Measurements from ENCODE around the gene LILRB1.
"Not testable (repeated sequence)": the region's sequence is repeated elsewhere in the genome, so short reads cannot be mapped to it uniquely, and the experiment has no call there.

LILRB1 gene

GRCh38 chr19:54626757-54627156, 3.5 kb upstream of the LILRB1 start:
- Histone ChIP-seq H3K4me3 (ENCODE audit: low read length) (no peak overlapping the region), H3K4me1 (ENCODE audit: insufficient read depth, low read length) (no peaks in the 10 kb centered on the region)

GRCh38 chr19:54627912-54628311, 2.4 kb upstream of the LILRB1 start:
- not testable (repeated sequence) for H3K36me3 ChIP-seq (ENCODE audit: insufficient read depth, low read length); H3K27me3 ChIP-seq (ENCODE audit: insufficient read depth, low read length); H3K4me3 ChIP-seq (ENCODE audit: low read length); H3K9ac ChIP-seq (ENCODE audit: low read depth, low read length); H3K27ac ChIP-seq (ENCODE audit: low read depth, low read length); H3K4me1 ChIP-seq (ENCODE audit: insufficient read depth, low read length)
- WGBS, result 67% methylated on average over 4 of the region's 4 CpGs
- peaks cover 73% of the 10 kb centered on the region for H3K9me3 ChIP-seq (ENCODE audit: insufficient read depth, low read depth, low read length)

More at GRCh38 chr19:54626757-54627156, 3.5 kb upstream of the LILRB1 start:
- H3K27me3 ChIP-seq (ENCODE audit: insufficient read depth, low read length), result no peaks in the 10 kb centered on the region
- no peak overlapping the region for H3K9ac ChIP-seq (ENCODE audit: low read depth, low read length)
- 71% methylated on average over 8 of the region's 8 CpGs for WGBS
- H3K36me3 ChIP-seq (ENCODE audit: insufficient read depth, low read length), result no peaks in the 10 kb centered on the region
- no peak overlapping the region for H3K27ac ChIP-seq (ENCODE audit: low read depth, low read length)
- peaks cover 79% of the 10 kb centered on the region for H3K9me3 ChIP-seq (ENCODE audit: insufficient read depth, low read depth, low read length)

GRCh38 chr19:54630782-54631181, 498 bp downstream of the LILRB1 start:
- Histone ChIP-seq H3K4me3 (ENCODE audit: low read length) (no peak overlapping the region), H3K9me3 (ENCODE audit: insufficient read depth, low read depth, low read length) (peaks cover 68% of the 10 kb centered on the region), H3K9ac (ENCODE audit: low read depth, low read length) (no peak overlapping the region), H3K27me3 (ENCODE audit: insufficient read depth, low read length) (no peaks in the 10 kb centered on the region), H3K27ac (ENCODE audit: low read depth, low read length) (no peak overlapping the region), H3K4me1 (ENCODE audit: insufficient read depth, low read length) (no peaks in the 10 kb centered on the region), H3K36me3 (ENCODE audit: insufficient read depth, low read length) (no peaks in the 10 kb centered on the region)
- WGBS, result 67% methylated on average over 6 of the region's 6 CpGs

DNA sequence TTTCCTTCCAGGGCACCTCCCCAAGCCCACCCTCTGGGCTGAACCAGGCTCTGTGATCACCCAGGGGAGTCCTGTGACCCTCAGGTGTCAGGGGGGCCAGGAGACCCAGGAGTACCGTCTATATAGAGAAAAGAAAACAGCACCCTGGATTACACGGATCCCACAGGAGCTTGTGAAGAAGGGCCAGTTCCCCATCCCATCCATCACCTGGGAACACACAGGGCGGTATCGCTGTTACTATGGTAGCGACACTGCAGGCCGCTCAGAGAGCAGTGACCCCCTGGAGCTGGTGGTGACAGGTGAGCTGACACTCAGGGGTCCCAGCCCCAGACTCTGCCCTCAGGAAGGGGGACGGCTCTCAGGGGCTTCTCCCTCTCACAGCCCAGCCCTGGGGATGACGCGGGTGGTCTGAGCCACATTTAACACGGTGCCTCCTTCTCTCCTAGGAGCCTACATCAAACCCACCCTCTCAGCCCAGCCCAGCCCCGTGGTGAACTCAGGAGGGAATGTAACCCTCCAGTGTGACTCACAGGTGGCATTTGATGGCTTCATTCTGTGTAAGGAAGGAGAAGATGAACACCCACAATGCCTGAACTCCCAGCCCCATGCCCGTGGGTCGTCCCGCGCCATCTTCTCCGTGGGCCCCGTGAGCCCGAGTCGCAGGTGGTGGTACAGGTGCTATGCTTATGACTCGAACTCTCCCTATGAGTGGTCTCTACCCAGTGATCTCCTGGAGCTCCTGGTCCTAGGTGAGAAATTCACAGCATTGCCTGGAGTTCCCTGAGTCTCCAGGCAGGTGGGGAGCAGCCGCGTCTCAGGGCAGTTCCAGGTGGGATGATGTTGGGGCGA, 1.4 kb downstream of the LILRB1 start:
- H3K9me3 ChIP-seq (ENCODE audit: insufficient read depth, low read depth, low read length), result peaks cover 61% of the 10 kb centered on the region
- H3K27me3 ChIP-seq (ENCODE audit: insufficient read depth, low read length); H3K4me3 ChIP-seq (ENCODE audit: low read length); H3K27ac ChIP-seq (ENCODE audit: low read depth, low read length); H3K9ac ChIP-seq (ENCODE audit: low read depth, low read length); H3K4me1 ChIP-seq (ENCODE audit: insufficient read depth, low read length); H3K36me3 ChIP-seq (ENCODE audit: insufficient read depth, low read length): not testable (repeated sequence)
- WGBS, result 84% methylated on average over 23 of the region's 23 CpGs

DNA sequence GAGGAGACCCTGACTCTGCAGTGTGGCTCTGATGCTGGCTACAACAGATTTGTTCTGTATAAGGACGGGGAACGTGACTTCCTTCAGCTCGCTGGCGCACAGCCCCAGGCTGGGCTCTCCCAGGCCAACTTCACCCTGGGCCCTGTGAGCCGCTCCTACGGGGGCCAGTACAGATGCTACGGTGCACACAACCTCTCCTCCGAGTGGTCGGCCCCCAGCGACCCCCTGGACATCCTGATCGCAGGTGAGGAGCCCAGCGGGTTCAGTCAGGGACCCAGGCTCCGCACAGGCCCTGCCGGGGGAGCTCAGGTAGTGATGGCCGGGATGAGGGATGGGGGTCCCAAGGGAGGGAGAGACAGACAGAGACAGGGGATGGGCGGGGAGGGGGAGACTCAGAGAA, 2.2 kb downstream of the LILRB1 start:
- H3K27ac ChIP-seq (ENCODE audit: low read depth, low read length); H3K4me3 ChIP-seq (ENCODE audit: low read length); H3K4me1 ChIP-seq (ENCODE audit: insufficient read depth, low read length); H3K36me3 ChIP-seq (ENCODE audit: insufficient read depth, low read length); H3K27me3 ChIP-seq (ENCODE audit: insufficient read depth, low read length); H3K9ac ChIP-seq (ENCODE audit: low read depth, low read length): not testable (repeated sequence)
- WGBS, result 81% methylated on average over 16 of the region's 16 CpGs
- H3K9me3 ChIP-seq (ENCODE audit: insufficient read depth, low read depth, low read length), result peaks cover 58% of the 10 kb centered on the region

DNA sequence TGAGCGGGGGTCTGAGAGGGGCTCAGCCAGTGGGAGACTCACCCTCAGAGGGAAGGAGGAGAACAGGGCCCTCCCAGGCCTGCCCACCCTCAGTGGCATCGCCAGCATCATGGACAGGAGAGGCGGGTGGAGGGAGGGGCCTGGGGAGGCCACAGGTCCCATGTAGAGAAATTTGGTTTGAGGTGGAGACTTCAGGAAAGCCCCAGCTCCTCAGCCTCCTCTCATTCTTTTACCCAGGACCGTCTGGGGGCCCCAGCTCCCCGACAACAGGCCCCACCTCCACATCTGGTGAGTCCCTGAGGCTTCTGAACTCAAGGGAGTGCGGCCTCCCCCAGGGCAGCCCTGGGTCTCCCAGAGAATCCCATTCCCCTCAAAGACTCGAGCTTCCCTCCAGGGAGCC, 3.1 kb downstream of the LILRB1 start:
- Histone ChIP-seq H3K9me3 (ENCODE audit: insufficient read depth, low read depth, low read length) (peaks cover 57% of the 10 kb centered on the region), H3K9ac (ENCODE audit: low read depth, low read length) (no peak overlapping the region), H3K4me1 (ENCODE audit: insufficient read depth, low read length) (no peaks in the 10 kb centered on the region), H3K27me3 (ENCODE audit: insufficient read depth, low read length) (no peaks in the 10 kb centered on the region), H3K4me3 (ENCODE audit: low read length) (no peak overlapping the region), H3K36me3 (ENCODE audit: insufficient read depth, low read length) (no peaks in the 10 kb centered on the region), H3K27ac (ENCODE audit: low read depth, low read length) (no peak overlapping the region)
- 78% methylated on average over 6 of the region's 7 CpGs for WGBS

GRCh38 chr19:54636081-54636480, 5.8 kb downstream of the LILRB1 start:
- not testable (repeated sequence) for H3K27ac ChIP-seq (ENCODE audit: low read depth, low read length); H3K36me3 ChIP-seq (ENCODE audit: insufficient read depth, low read length); H3K9ac ChIP-seq (ENCODE audit: low read depth, low read length); H3K27me3 ChIP-seq (ENCODE audit: insufficient read depth, low read length); H3K4me3 ChIP-seq (ENCODE audit: low read length); H3K4me1 ChIP-seq (ENCODE audit: insufficient read depth, low read length)
- H3K9me3 ChIP-seq (ENCODE audit: insufficient read depth, low read depth, low read length), result peaks cover 54% of the 10 kb centered on the region
- WGBS, result 78% methylated on average over 12 of the region's 12 CpGs

GRCh38 chr19:54638683-54639082, 8.4 kb downstream of the LILRB1 start:
- Histone ChIP-seq H3K27ac (ENCODE audit: low read depth, low read length) (no peak overlapping the region), H3K9ac (ENCODE audit: low read depth, low read length) (no peak overlapping the region), H3K9me3 (ENCODE audit: insufficient read depth, low read depth, low read length) (peaks cover 54% of the 10 kb centered on the region), H3K36me3 (ENCODE audit: insufficient read depth, low read length) (no peaks in the 10 kb centered on the region), H3K4me1 (ENCODE audit: insufficient read depth, low read length) (no peaks in the 10 kb centered on the region), H3K4me3 (ENCODE audit: low read length) (no peak overlapping the region), H3K27me3 (ENCODE audit: insufficient read depth, low read length) (no peaks in the 10 kb centered on the region)
- WGBS, result 91% methylated on average over 18 of the region's 18 CpGs

GRCh38 chr19:54642953-54643352, 12.7 kb downstream of the LILRB1 start:
- not testable (repeated sequence) for H3K4me1 ChIP-seq (ENCODE audit: insufficient read depth, low read length); H3K4me3 ChIP-seq (ENCODE audit: low read length); H3K9ac ChIP-seq (ENCODE audit: low read depth, low read length); H3K27me3 ChIP-seq (ENCODE audit: insufficient read depth, low read length); H3K36me3 ChIP-seq (ENCODE audit: insufficient read depth, low read length); H3K27ac ChIP-seq (ENCODE audit: low read depth, low read length)
- peaks cover 70% of the 10 kb centered on the region for H3K9me3 ChIP-seq (ENCODE audit: insufficient read depth, low read depth, low read length)
- 79% methylated on average over 5 of the region's 5 CpGs for WGBS

- WGBS, result 72% methylated on average over 3 of the region's 6 CpGs
- H3K4me1 ChIP-seq (ENCODE audit: insufficient read depth, low read length); H3K27ac ChIP-seq (ENCODE audit: low read depth, low read length); H3K9ac ChIP-seq (ENCODE audit: low read depth, low read length); H3K4me3 ChIP-seq (ENCODE audit: low read length); H3K36me3 ChIP-seq (ENCODE audit: insufficient read depth, low read length); H3K27me3 ChIP-seq (ENCODE audit: insufficient read depth, low read length): not testable (repeated sequence)
- H3K9me3 ChIP-seq (ENCODE audit: insufficient read depth, low read depth, low read length), result peaks cover 70% of the 10 kb centered on the region
Measured at GRCh38 chr19:54643583-54643982, 13.3 kb downstream of the LILRB1 start.

GRCh38 chr19:54644056-54644455, 13.8 kb downstream of the LILRB1 start:
- 51% methylated on average over 5 of the region's 5 CpGs for WGBS
- no peaks in the 10 kb centered on the region for H3K4me1 ChIP-seq (ENCODE audit: insufficient read depth, low read length)
- H3K9ac ChIP-seq (ENCODE audit: low read depth, low read length), result no peak overlapping the region
- no peak overlapping the region for H3K27ac ChIP-seq (ENCODE audit: low read depth, low read length)
- no peaks in the 10 kb centered on the region for H3K27me3 ChIP-seq (ENCODE audit: insufficient read depth, low read length)
- peaks cover 70% of the 10 kb centered on the region for H3K9me3 ChIP-seq (ENCODE audit: insufficient read depth, low read depth, low read length)
- H3K36me3 ChIP-seq (ENCODE audit: insufficient read depth, low read length), result no peaks in the 10 kb centered on the region
- H3K4me3 ChIP-seq (ENCODE audit: low read length), result no peak overlapping the region
